GM12864 (cell line): ENCODE results near the gene TRAPPC2.

Source experiments
- DNase-seq: peaks from one replicate; pipeline ENCODE4 v3.0.0-alpha.2; 2011; ENCODE audit warnings: low read depth
- H3K4me3 ChIP-seq: 2 replicates; pipeline ENCODE4 v1.5.1; 2011; ENCODE audit warnings: mild to moderate bottlenecking, low read depth, low read length, control low read depth
- CTCF ChIP-seq: IDR thresholded peaks from 2 replicates; pipeline ENCODE4 v1.5.1; 2011; ENCODE audit warnings: low read depth, mild to moderate bottlenecking, moderate library complexity, low read length, control low read depth, inconsistent platforms; ENCODE audit errors: missing control alignments

Gene TRAPPC2

GRCh38 chrX:13734278-13735172, at the start of gene TRAPPC2, which contains the start of gene OFD1:
TSS of gene TRAPPC2 (minus strand) at chrX:13734620. CDS start at chrX:13719963, 14,657 bp downstream.
TSS of gene OFD1 (plus strand) at chrX:13734748. CDS start at chrX:13735072, 324 bp downstream.
- DNase-seq, result peak; percentile 92
- TF ChIP-seq CTCF, result no peak
- H3K4me3 ChIP-seq, result peak within 1 kb of the TSS; percentile 84

- no peak overlapping the region for H3K4me3 ChIP-seq
- DNase-seq, result no peak
- TF ChIP-seq CTCF, result no peak
These were observed 46.5 kb upstream of the TRAPPC2 start for GRCh38 chrX:13780868-13781427.

- H3K4me3 ChIP-seq, result no peak overlapping the region
- no peak for DNase-seq
- TF ChIP-seq CTCF, result no peak
These were observed 44.5 kb upstream of the TRAPPC2 start for GRCh38 chrX:13778916-13779315.

GRCh38 chrX:13776387-13776786, 42.0 kb upstream of the TRAPPC2 start:
- no peak for DNase-seq
- no peak overlapping the region for H3K4me3 ChIP-seq
- TF ChIP-seq CTCF, result no peak

GRCh38 chrX:13775837-13776236, 41.4 kb upstream of the TRAPPC2 start:
- no peak overlapping the region for H3K4me3 ChIP-seq
- DNase-seq, result no peak
- TF ChIP-seq CTCF, result no peak

- no peak overlapping the region for H3K4me3 ChIP-seq
- DNase-seq, result no peak
- no peak for TF ChIP-seq CTCF
These were observed 40.3 kb upstream of the TRAPPC2 start for GRCh38 chrX:13774696-13775095.
